Nephron progenitor cell (in vitro differentiated cells): Measurements from ENCODE around the gene PRORP.
"Not testable (repeated sequence)": the region's sequence is repeated elsewhere in the genome, so short reads cannot be mapped to it uniquely, and the experiment has no call there.

Source experiments
- DNase-seq: peaks from one replicate; pipeline ENCODE4 v3.0.0; 2021
- H3K27ac Mint-ChIP-seq: 2 replicates; pipeline ENCODE4 v1.8.0; 2021; ENCODE audit warnings: mild to moderate bottlenecking, moderate library complexity, mixed read lengths
- H3K27me3 Mint-ChIP-seq: 2 replicates; pipeline ENCODE4 v1.8.0; 2021; ENCODE audit warnings: mild to moderate bottlenecking, low read depth, mixed read lengths; ENCODE audit not compliant: poor library complexity
- H3K36me3 Mint-ChIP-seq: 2 replicates; pipeline ENCODE4 v1.8.0; 2021; ENCODE audit warnings: low read depth, mixed read lengths
- H3K4me1 Mint-ChIP-seq: 2 replicates; pipeline ENCODE4 v1.8.0; 2021; ENCODE audit warnings: mixed read lengths
- H3K4me3 Mint-ChIP-seq: 2 replicates; pipeline ENCODE4 v1.8.0; 2021; ENCODE audit warnings: mild to moderate bottlenecking, moderate library complexity, mixed read lengths
- H3K9me3 Mint-ChIP-seq: 2 replicates; pipeline ENCODE4 v1.8.0; 2021; ENCODE audit warnings: mild to moderate bottlenecking, moderate library complexity, mixed read lengths
- CTCF ChIP-seq: fragments of 200-600 bp; sonication (generic); IDR thresholded peaks from 2 replicates; pipeline ENCODE4 v1.5.0; 2021; ENCODE audit warnings: antibody characterized with exemption

Gene PRORP

GRCh38 chr14:35149239-35149638, 26.9 kb downstream of the PRORP start:
- H3K4me1 Mint-ChIP-seq = no peaks in the 10 kb centered on the region
- TF ChIP-seq CTCF = no peak
- H3K9me3 Mint-ChIP-seq = peaks cover 25% of the 10 kb centered on the region
- H3K36me3 Mint-ChIP-seq = peaks cover 77% of the 10 kb centered on the region
- H3K27me3 Mint-ChIP-seq = no peaks in the 10 kb centered on the region
- no peak overlapping the region for H3K27ac Mint-ChIP-seq
- no peak overlapping the region for H3K4me3 Mint-ChIP-seq
- no peak for DNase-seq

- not testable (repeated sequence) for H3K27me3 Mint-ChIP-seq, DNase-seq, H3K27ac Mint-ChIP-seq, H3K4me1 Mint-ChIP-seq, H3K4me3 Mint-ChIP-seq
- peaks cover 25% of the 10 kb centered on the region for H3K9me3 Mint-ChIP-seq
- H3K36me3 Mint-ChIP-seq = peaks cover 63% of the 10 kb centered on the region
These were observed 30.2 kb downstream of the PRORP start for GRCh38 chr14:35152531-35152930.

- TF ChIP-seq CTCF = no peak
- no peak overlapping the region for H3K4me3 Mint-ChIP-seq
- peaks cover 58% of the 10 kb centered on the region for H3K36me3 Mint-ChIP-seq
- H3K4me1 Mint-ChIP-seq = peaks cover 3% of the 10 kb centered on the region
- no peak overlapping the region for H3K27ac Mint-ChIP-seq
- H3K9me3 Mint-ChIP-seq = peaks cover 19% of the 10 kb centered on the region
- no peak for DNase-seq
- peaks cover 4% of the 10 kb centered on the region for H3K27me3 Mint-ChIP-seq
These were observed 31.7 kb downstream of the PRORP start for GRCh38 chr14:35154016-35154415.

- peaks cover 14% of the 10 kb centered on the region for H3K4me1 Mint-ChIP-seq
- H3K36me3 Mint-ChIP-seq = peaks cover 43% of the 10 kb centered on the region
- DNase-seq = no peak
- no peak for TF ChIP-seq CTCF
- H3K4me3 Mint-ChIP-seq = no peak overlapping the region
- peak overlapping the region; percentile 38 for H3K27ac Mint-ChIP-seq
- peaks cover 4% of the 10 kb centered on the region for H3K27me3 Mint-ChIP-seq
- peaks cover 16% of the 10 kb centered on the region for H3K9me3 Mint-ChIP-seq
These were observed 33.6 kb downstream of the PRORP start for GRCh38 chr14:35155962-35156361.

GRCh38 chr14:35158491-35158890, 36.1 kb downstream of the PRORP start:
- no peak for TF ChIP-seq CTCF
- Mint-ChIP-seq H3K27ac (no peak overlapping the region), H3K36me3 (peaks cover 22% of the 10 kb centered on the region), H3K4me3 (no peak overlapping the region), H3K9me3 (peaks cover under 1% of the 10 kb centered on the region), H3K4me1 (peaks cover 14% of the 10 kb centered on the region), H3K27me3 (peaks cover 4% of the 10 kb centered on the region)
- DNase-seq = no peak

GRCh38 chr14:35158951-35159653, 36.8 kb downstream of the PRORP start:
- Mint-ChIP-seq H3K4me1 (peaks cover 14% of the 10 kb centered on the region), H3K4me3 (no peak overlapping the region), H3K9me3 (no peaks in the 10 kb centered on the region), H3K27me3 (peaks cover 4% of the 10 kb centered on the region), H3K36me3 (peaks cover 18% of the 10 kb centered on the region), H3K27ac (peak overlapping the region; percentile 38)
- TF ChIP-seq CTCF = no peak
- DNase-seq = no peak
